Loucy (cell line): ENCODE measurements around the gene CIROP.

Source experiments
- EZH2phosphoT487 ChIP-seq: fragments of 200-600 bp; IDR thresholded peaks from 2 replicates; pipeline ENCODE4 v1.6.1; 2018; ENCODE audit warnings: antibody characterized with exemption, mild to moderate bottlenecking, moderate library complexity, borderline replicate concordance
- TF ChIP-seq, protein P1 (sequence below): fragments of 200-600 bp; sonication (generic); conservative IDR thresholded peaks from 2 replicates; pipeline ENCODE4 v1.5.1; 2014; ENCODE audit warnings: mild to moderate bottlenecking, antibody characterized with exemption, low read length

DNA sequence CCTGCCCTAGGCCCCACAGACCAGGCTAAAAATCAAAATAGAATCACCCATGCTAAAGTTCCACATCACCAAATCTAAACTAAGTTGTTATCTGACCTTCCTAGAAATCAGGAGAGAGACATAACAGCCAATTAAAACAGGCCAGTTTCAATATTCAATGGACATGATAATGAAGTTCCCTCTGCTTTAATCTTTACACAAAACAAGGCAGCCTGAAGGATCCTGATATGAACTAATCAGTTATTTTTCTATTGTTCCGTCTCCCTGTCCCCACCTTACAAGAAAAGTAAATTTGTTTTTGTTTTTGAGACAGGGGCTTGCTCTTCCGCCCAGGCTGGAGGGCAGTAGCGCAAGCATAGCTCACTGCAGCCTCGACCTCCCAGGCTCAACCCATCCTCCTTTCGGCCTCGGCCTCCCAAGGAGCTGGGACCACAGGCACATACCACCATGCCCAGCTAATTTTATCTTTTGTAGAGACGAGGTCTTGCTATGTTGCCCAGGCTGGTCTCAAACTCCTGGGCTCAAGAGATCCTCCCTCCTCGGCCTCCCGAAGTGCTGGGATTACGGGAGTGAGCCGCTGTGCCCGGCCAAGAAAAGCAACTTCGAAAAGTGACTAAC is 19.7 kb upstream of the CIROP start:
- TF ChIP-seq, protein P1, sequence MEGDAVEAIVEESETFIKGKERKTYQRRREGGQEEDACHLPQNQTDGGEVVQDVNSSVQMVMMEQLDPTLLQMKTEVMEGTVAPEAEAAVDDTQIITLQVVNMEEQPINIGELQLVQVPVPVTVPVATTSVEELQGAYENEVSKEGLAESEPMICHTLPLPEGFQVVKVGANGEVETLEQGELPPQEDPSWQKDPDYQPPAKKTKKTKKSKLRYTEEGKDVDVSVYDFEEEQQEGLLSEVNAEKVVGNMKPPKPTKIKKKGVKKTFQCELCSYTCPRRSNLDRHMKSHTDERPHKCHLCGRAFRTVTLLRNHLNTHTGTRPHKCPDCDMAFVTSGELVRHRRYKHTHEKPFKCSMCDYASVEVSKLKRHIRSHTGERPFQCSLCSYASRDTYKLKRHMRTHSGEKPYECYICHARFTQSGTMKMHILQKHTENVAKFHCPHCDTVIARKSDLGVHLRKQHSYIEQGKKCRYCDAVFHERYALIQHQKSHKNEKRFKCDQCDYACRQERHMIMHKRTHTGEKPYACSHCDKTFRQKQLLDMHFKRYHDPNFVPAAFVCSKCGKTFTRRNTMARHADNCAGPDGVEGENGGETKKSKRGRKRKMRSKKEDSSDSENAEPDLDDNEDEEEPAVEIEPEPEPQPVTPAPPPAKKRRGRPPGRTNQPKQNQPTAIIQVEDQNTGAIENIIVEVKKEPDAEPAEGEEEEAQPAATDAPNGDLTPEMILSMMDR: no peak
- no peak for TF ChIP-seq EZH2phosphoT487
